Activated CD4-positive, CD25-positive, alpha-beta regulatory T cell treated with anti-CD3 and anti-CD28 coated beads, Interleukin-2, amount 50 U/mL, for 16 hours (primary cell): Measurements from ENCODE around the gene DEFB128.
"Not testable (repeated sequence)": the region's sequence is repeated elsewhere in the genome, so short reads cannot be mapped to it uniquely, and the experiment has no call there.

ENCODE experiments used
- DNase-seq: peaks from one replicate; pipeline ENCODE4 v3.0.0-alpha.2; 2020; ENCODE audit warnings: low read depth, low spot score

DEFB128 gene

DNA sequence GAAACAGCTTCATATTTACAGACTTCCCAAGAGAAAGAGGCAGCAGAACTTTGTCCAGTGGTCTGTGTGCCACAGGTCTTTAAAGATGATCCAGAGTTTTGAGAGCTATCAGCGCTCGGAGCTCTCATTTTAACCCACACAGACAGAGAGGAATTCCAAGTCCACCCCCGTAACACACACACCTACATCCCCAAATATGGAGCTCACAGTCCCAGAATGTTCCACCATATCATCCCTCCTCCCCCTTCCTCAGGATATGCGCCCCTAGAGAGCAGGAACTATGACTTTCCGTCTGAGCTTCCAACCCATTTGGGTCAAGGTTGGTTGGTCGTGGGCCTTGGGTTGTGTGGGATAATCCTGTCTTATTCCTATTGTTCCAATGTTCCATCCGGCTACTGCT is at the start of gene DEFB128:
Gene DEFB128 (minus strand): TSS at position 101 of the 400 bp plus-strand sequence. CDS start 88 bp downstream, at position 13.
- no peak for DNase-seq

DNA sequence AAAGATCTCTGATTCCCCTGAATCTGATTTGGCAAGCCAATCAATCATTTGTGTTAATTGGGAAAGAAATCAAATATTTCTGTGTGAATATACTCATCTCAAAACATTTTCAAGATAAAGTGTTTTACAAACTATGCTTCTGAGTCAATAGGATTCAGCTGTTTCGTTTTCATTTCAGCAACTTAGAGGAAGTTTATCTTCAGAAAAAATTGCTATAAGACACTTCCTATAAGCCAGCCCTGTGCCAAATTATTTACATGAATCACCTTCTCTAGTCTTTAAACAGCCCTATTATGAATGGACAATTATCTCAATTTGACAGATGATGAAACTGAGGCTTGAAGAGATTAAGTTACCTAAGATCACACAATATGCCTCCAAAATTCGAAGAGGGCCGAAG is 48.4 kb upstream of the DEFB128 start:
- DNase-seq, result no peak

GRCh38 chr20:237489-237888 is 48.0 kb upstream of the DEFB128 start:
- DNase-seq, result no peak

GRCh38 chr20:235891-236290 is 46.4 kb upstream of the DEFB128 start:
- DNase-seq, result no peak

GRCh38 chr20:227439-228105 is 38.1 kb upstream of the DEFB128 start:
- DNase-seq, result no peak

DNA sequence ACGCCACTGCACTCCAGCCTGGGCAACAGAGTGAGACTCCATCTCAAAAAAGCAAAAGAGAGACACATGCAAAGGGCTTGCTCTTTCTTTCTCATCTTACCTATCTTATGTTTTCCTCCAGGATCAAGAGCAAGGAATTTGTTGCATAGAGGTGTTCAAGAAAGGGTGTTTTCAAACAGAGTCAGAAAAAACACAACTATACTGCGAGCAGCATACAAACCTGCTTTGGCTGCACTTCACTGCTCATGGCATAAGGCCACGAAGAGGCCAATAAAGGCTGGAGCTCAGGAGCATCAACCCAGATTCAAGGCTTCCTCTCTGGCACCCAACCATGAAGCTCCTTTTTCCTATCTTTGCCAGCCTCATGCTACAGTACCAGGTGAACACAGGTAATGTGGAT is 37.4 kb upstream of the DEFB128 start, which contains the start of gene DEFB129:
Gene DEFB129 (plus strand): TSS at position 301 of the 400 bp plus-strand sequence. CDS start 31 bp downstream, at position 332.
- no peak for DNase-seq

- DNase-seq, result not testable (repeated sequence)
Measured at GRCh38 chr20:225879-226278, 36.4 kb upstream of the DEFB128 start.

GRCh38 chr20:221258-221830 is 31.8 kb upstream of the DEFB128 start:
- DNase-seq, result no peak

- no peak for DNase-seq
Measured at GRCh38 chr20:219290-220115, 30.0 kb upstream of the DEFB128 start.

GRCh38 chr20:217266-217665 is 27.8 kb upstream of the DEFB128 start:
- DNase-seq, result no peak

DNA sequence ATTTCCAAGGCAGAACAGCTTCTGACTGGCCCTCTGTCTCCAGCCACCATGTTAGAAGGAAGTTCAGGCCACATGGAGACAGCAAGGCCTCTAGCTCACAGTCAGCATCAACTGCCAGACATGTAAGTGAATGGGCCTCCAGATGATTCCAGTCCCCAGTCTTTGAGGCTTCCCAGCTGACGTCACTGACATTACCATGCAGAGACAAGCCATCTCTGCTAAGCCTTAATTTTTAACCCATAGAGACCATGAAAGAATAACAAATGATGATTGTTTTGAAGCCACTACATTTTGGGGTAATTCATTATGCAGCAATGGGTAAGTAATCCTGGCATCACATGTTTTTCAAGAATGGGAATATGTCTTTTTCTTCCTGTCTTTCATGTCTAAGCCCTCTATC is 26.3 kb upstream of the DEFB128 start:
- no peak for DNase-seq

- no peak for DNase-seq
Measured at GRCh38 chr20:214383-214782, 24.9 kb upstream of the DEFB128 start.

- DNase-seq, result no peak
Measured at GRCh38 chr20:210809-211502, 21.4 kb upstream of the DEFB128 start.

DNA sequence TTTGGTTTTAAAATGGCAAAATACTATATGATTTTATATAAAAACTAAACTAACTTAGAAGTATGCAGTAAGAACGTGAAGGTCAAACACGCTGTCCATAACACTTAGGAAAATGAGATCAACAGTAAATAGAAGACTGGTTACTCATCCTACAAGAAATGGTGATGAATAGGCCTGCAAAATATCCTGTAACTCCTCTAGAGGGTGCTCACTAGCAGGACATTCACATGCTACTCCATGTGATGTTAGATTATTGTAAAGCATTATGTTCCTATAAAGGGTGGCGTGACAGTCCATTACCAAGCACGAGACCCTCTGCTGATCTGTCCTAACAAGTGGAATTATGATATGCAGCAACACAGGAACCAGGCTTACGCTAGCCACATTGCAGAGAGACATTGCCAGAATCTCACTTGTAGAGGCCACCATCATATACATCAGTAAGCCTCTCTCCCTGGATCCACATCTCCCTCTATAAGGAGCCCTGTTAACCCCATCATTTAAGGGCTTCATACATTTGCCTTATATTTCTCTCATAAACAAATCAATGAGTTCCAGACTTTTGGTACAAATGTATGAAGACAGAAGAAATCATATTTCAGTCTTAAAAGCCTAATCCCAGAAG is 19.5 kb upstream of the DEFB128 start:
- no peak for DNase-seq

- DNase-seq, result not testable (repeated sequence)
Measured at GRCh38 chr20:203630-204029, 14.1 kb upstream of the DEFB128 start.

- no peak for DNase-seq
Measured at GRCh38 chr20:199996-200395, 10.5 kb upstream of the DEFB128 start.

DNA sequence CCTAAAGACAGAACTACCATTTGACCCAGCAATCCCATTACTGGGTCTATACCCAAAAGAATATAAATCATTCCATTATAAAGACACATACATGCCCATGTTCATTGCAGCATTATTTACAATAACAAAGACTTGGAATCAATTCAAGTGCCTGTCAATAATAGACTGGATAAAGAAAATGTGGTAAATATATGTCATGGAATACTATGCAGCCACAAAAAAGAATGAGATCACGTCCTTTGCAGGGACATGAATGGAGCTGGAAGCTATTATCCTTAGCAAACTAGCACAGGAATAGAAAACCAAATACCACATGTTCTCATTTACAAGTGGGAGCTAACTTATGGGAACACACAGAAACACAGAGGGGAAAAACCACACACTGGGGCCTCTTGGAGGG is 8.7 kb upstream of the DEFB128 start:
- no peak for DNase-seq

DNA sequence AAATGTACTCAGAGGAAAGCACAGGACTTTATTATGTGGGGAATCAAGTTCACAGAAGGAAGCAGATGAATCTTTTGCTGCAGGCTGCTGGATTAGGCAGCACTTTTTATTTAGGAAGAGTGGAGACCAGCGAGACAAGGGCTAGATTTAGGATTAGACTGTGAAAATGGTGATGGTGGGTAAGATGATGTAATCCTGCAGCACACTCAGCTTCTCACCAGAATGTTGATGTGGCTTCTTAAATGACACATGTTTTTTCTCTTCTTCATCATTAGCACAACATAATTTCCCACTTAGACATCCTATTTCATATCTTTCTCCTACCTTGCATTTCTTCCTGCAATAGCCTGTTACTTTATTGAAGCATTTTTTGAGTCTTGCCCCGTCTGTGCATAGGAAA is 1.8 kb downstream of the DEFB128 start:
- no peak for DNase-seq

GRCh38 chr20:184288-184687 is 5.2 kb downstream of the DEFB128 start:
- no peak for DNase-seq

DNA sequence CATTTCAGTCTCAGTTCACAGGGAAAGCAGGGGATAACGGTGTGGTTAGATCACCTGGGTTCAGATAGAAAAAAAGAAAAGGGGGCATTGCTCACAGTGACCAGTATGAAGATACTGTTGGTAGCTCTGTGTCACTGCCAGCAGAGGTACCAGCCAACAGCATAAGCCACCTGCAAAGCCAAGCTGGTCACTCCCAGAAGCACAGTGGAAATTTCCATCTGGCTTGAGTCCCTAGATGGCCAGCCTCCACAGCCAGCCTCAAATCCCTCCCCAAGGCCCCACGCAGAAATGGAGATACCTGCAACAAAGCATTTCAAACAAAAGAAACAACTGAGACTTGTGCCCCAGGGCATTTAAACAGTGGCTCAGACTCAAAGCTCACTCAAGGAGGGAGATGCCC is 20.6 kb downstream of the DEFB128 start:
- DNase-seq, result no peak

GRCh38 chr20:164618-165017 is 24.9 kb downstream of the DEFB128 start:
- DNase-seq, result no peak

- no peak for DNase-seq
Measured at GRCh38 chr20:157154-157553, 32.4 kb downstream of the DEFB128 start, which contains the start of gene DEFB127. Gene DEFB127, plus strand, starts transcription at chr20:157454. Its CDS starts 91 bp downstream, at chr20:157545.
